ENCODE results near the gene TLR9. TPM values are rescaled to one million over a fixed set of nuclear protein-coding genes. Genes with fewer than 3 reads are reported as not detected.
A peak's percentile ranks its signal among the peaks of the same experiment; 100 is the strongest.

The TLR9 gene
- total and polyA plus RNA-seq, 9 of the 15 experiments (the other 6 are each of a cell fraction or from before 2014, with no cell fraction given) = not detected

DNA sequence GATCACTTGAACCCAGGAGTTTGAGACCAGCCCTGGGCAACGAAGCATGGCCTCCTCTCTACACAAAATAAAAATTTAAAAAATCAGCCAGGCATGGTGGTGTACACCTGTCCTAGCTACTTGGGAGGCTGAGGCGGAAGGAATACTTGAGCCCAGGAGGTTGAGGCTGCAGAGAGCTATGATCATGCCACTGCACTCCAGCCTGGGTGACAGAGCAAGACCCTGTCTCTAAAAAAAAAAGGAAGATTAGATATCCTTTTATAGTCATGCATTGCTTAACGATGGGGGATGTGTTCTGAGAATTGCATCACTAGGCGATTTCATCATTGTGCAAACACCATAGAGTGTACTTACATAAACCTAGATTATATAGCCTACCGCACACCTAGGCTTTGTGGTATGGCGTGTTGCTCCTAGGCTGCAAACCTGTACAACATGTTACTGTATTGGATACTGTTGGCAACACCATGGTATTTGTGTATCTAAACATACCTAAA lies 14.8 kb downstream of the TLR9 start:
- H2AFZ ChIP-seq (ENCODE audit: low read depth, low read length) = no peak overlapping the region
- H3K9me1 ChIP-seq (ENCODE audit: control insufficient read depth, insufficient read depth, low read length) = no peaks in the 10 kb centered on the region
- BruUV-seq (replicated peaks) = no TSS peak
- H3K27ac ChIP-seq (ENCODE audit: extremely low read depth, low read depth, low read length) = no peak overlapping the region
- H3K9me3 ChIP-seq (replicated peaks; ENCODE audit: control insufficient read depth, insufficient read depth, low read depth, low read length) = no peaks in the 10 kb centered on the region
- no peak overlapping the region for H3K4me2 ChIP-seq (ENCODE audit: insufficient read depth, low read length)
- FAIRE-seq (no peak), ATAC-seq (peak; percentile 54; the same call in 2 of the 3 replicates), DNase-seq (ENCODE audit: extremely low read depth in 1 of 4, low spot score in 3 of 4) (no peak)
- no peaks in the 10 kb centered on the region for H3K27me3 ChIP-seq (ENCODE audit: control insufficient read depth in 2 of 2, insufficient read depth in 2 of 2, low read length in 2 of 2)
- H3K79me2 ChIP-seq (ENCODE audit: control insufficient read depth, insufficient read depth, low read length) = no peaks in the 10 kb centered on the region
- WGBS (ENCODE audit: insufficient coverage, low coverage, missing lambda C conversion rate) = 68% methylated on average over 5 of the region's 6 CpGs
- ChIA-PET CTCF (ENCODE audit: low intra/inter-chr PET ratio) (no interaction called here), POLR2A (interaction anchor here (1.0 kb wide), 1 partner anchor 28 kb away, joined by 4 read pairs; the partner anchor contains the start of gene TWF2)
- H3K36me3 ChIP-seq (ENCODE audit: control insufficient read depth, insufficient read depth, low read length) = peaks cover 90% of the 10 kb centered on the region
- no peaks in the 10 kb centered on the region; a peak in 1 of 5 replicates for H3K4me1 ChIP-seq (replicated peaks in 1 of 2; ENCODE audit: control insufficient read depth in 2 of 2, insufficient read depth in 2 of 2, low read length in 2 of 2)
- intact Hi-C loops (cut with micrococcal nuclease) (no loop called here), in situ Hi-C loops (cut with MboI) (no loop called here)
- no peak overlapping the region for H3K4me3 ChIP-seq
- H3K9ac ChIP-seq (ENCODE audit: insufficient read depth in 1 of 2, low read depth in 2 of 2, low read length in 2 of 2) = no peak overlapping the region
- H4K20me1 ChIP-seq (replicated peaks; ENCODE audit: control insufficient read depth, insufficient read depth, low read length) = no peaks in the 10 kb centered on the region
- TF ChIP-seq FOXJ2 (tag; IDR thresholded peaks at IDR 0.05) = 0 out of 2 replicates have a peak, but pooled peaks have one; percentile 18
- TF ChIP-seq, protein P1, sequence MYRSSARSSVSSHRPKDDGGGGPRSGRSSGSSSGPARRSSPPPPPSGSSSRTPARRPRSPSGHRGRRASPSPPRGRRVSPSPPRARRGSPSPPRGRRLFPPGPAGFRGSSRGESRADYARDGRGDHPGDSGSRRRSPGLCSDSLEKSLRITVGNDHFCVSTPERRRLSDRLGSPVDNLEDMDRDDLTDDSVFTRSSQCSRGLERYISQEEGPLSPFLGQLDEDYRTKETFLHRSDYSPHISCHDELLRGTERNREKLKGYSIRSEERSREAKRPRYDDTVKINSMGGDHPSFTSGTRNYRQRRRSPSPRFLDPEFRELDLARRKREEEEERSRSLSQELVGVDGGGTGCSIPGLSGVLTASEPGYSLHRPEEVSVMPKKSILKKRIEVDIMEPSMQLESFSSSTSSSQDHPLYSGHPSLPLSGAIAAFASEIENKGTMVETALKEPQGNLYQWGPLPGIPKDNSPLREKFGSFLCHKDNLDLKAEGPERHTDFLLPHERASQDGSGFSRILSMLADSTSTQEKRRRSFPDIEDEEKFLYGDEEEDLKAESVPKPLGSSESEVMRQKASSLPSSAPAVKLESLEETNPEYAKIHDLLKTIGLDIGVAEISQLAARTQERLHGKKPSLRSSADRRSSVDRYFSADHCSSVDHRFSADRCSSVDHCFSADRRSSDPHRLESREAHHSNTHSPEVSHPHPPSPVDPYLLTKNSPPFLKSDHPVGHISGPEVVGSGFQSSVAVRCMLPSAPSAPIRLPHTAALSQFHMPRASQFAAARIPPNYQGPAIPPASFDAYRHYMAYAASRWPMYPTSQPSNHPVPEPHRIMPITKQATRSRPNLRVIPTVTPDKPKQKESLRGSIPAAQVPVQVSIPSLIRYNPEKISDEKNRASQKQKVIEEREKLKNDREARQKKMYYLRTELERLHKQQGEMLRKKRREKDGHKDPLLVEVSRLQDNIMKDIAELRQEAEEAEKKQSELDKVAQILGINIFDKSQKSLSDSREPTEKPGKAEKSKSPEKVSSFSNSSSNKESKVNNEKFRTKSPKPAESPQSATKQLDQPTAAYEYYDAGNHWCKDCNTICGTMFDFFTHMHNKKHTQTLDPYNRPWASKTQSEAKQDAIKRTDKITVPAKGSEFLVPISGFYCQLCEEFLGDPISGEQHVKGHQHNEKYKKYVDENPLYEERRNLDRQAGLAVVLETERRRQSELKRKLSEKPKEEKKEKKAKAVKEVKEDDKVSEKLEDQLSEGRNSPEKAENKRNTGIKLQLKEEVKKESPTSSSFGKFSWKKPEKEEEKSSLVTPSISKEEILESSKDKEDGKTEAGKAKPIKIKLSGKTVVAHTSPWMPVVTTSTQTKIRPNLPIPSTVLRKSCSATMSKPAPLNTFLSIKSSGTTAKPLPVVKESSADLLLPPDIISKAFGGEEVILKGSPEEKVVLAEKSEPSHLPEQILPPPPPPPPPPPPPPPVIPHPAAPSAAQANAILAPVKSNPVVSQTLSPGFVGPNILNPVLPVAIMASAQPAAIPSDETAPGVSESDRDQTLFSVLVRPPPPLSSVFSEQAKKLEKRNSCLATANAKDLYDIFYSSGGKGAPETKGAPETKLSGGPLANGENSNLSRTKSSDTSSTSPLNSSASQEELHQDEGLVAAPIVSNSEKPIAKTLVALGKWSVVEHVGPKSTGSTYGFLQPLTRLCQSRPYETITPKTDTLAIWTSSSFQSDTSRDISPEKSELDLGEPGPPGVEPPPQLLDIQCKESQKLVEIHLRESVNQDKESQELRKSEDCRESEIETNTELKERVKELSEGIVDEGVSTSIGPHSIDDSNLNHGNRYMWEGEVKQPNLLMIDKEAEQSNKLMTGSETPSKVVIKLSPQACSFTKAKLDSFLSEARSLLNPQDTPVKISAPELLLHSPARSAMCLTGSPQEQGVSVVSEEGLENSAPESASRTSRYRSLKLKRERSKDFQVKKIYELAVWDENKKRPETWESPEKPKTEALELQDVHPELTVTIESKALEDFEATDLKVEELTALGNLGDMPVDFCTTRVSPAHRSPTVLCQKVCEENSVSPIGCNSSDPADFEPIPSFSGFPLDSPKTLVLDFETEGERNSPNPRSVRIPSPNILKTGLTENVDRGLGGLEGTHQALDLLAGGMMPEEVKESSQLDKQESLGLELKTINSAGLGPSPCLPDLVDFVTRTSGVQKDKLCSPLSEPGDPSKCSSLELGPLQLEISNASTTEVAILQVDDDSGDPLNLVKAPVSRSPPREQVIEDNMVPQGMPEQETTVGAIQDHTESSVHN (IDR thresholded peaks at IDR 0.05; ENCODE audit: borderline replicate concordance in 1 of 2, low read depth in 1 of 2) = peak in 1 of 2 experiments; percentile 41; a peak in 1 of 4 replicates
- TF ChIP-seq FOXA3 (CRISPR knock-in tag; conservative IDR thresholded peaks at IDR 0.05 in 1 of 2, IDR thresholded peaks at IDR 0.05 in 1 of 2) = peak in 1 of 2 experiments; percentile 95; a peak in 2 of 4 replicates
- 0 out of 2 replicates have a peak, but pooled peaks have one; percentile 22 for TF ChIP-seq JUN (IDR thresholded peaks at IDR 0.05; ENCODE audit: borderline replicate concordance, low read depth, low read length)
- TF ChIP-seq JUN (CRISPR knock-in tag; IDR thresholded peaks at IDR 0.05; ENCODE audit: borderline replicate concordance) = no peak
- TF ChIP-seq EGR1 (conservative IDR thresholded peaks at IDR 0.05) = no peak
- TF ChIP-seq ATF3 (IDR thresholded peaks at IDR 0.05) = peak; percentile 92
- TF ChIP-seq ATF3 (CRISPR knock-in tag; conservative IDR thresholded peaks at IDR 0.05) = no peak
- TF ChIP-seq ZNF175 (CRISPR knock-in tag; IDR thresholded peaks at IDR 0.05; ENCODE audit: low read depth) = no peak
- TF ChIP-seq CTBP1 (IDR thresholded peaks at IDR 0.05; ENCODE audit: borderline replicate concordance) = 0 out of 2 replicates have a peak, but pooled peaks have one; percentile 19
- TF ChIP-seq, protein P2, sequence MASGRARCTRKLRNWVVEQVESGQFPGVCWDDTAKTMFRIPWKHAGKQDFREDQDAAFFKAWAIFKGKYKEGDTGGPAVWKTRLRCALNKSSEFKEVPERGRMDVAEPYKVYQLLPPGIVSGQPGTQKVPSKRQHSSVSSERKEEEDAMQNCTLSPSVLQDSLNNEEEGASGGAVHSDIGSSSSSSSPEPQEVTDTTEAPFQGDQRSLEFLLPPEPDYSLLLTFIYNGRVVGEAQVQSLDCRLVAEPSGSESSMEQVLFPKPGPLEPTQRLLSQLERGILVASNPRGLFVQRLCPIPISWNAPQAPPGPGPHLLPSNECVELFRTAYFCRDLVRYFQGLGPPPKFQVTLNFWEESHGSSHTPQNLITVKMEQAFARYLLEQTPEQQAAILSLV (tag; IDR thresholded peaks at IDR 0.05) = peak; percentile 79
- TF ChIP-seq SRSF1 (IDR thresholded peaks at IDR 0.05; ENCODE audit: low read depth, low read length) = no peak

Data from K562 (cell line).